NCI-H82 treated with DMSO at 0.1 percent for 48 hours (cell line): ENCODE results near the gene CROCC.

Experiments used
- DNase-seq: peaks from one replicate; lab custom pipeline; 2025; ENCODE audit not compliant: unreplicated experiment; lab: John Stamatoyannopoulos, UW

The CROCC gene

GRCh38 chr1:16982902-16983301 lies 61.2 kb downstream of the CROCC start:
- no peak for DNase-seq

- DNase-seq, result no peak
Measured at GRCh38 chr1:16983649-16984048, 61.9 kb downstream of the CROCC start.

GRCh38 chr1:16984717-16985116 lies 63.0 kb downstream of the CROCC start:
- DNase-seq, result no peak

GRCh38 chr1:16986113-16986512 lies 64.4 kb downstream of the CROCC start:
- DNase-seq, result no peak

- DNase-seq, result no peak
Measured at GRCh38 chr1:16986560-16986959, 64.8 kb downstream of the CROCC start.

- DNase-seq, result no peak
Measured at GRCh38 chr1:16986962-16987361, 65.2 kb downstream of the CROCC start.

- no peak for DNase-seq
Measured at GRCh38 chr1:16988210-16988609, 66.5 kb downstream of the CROCC start.

GRCh38 chr1:16989676-16990391 lies 68.1 kb downstream of the CROCC start:
- no peak for DNase-seq

- DNase-seq, result no peak
Measured at GRCh38 chr1:16991571-16991970, 69.8 kb downstream of the CROCC start.

GRCh38 chr1:16992102-16992501 lies 70.4 kb downstream of the CROCC start:
- DNase-seq, result no peak

- DNase-seq, result no peak
Measured at GRCh38 chr1:16992675-16993074, 70.9 kb downstream of the CROCC start.

GRCh38 chr1:16993521-16994038 lies 71.8 kb downstream of the CROCC start:
- no peak for DNase-seq

GRCh38 chr1:16996845-16997244 lies 75.1 kb downstream of the CROCC start:
- DNase-seq, result no peak

GRCh38 chr1:16998589-16998988 lies 76.9 kb downstream of the CROCC start:
- DNase-seq, result no peak

- DNase-seq, result no peak
Measured at GRCh38 chr1:16999863-17000262, 78.1 kb downstream of the CROCC start.

GRCh38 chr1:17001760-17002523 lies 80.2 kb downstream of the CROCC start:
- no peak for DNase-seq

- no peak for DNase-seq
Measured at GRCh38 chr1:17002524-17002902, 80.8 kb downstream of the CROCC start.

- no peak for DNase-seq
Measured at GRCh38 chr1:17004466-17005364, 83.0 kb downstream of the CROCC start.

- no peak for DNase-seq
Measured at GRCh38 chr1:17005365-17005740, 83.6 kb downstream of the CROCC start.

GRCh38 chr1:17007121-17007520 lies 85.4 kb downstream of the CROCC start:
- DNase-seq, result no peak

GRCh38 chr1:17008208-17008855 lies 86.6 kb downstream of the CROCC start:
- DNase-seq, result no peak
